HL-60 (cell line): Measurements from ENCODE around the gene JAKMIP1.

Experiments used
- DNase-seq, 2 experiments: peaks; one replicate each; pipeline ENCODE4 v3.0.0-alpha.2; 2010 to 2020; ENCODE audit warnings: low read depth in 1 of 2, low spot score in 1 of 2
- H3K27ac ChIP-seq: fragments of 250-450 bp; sonication (Bioruptor Pico); replicated peaks from 2 replicates; pipeline ENCODE4 v1.5.1; 2020; ENCODE audit warnings: mild to moderate bottlenecking, moderate library complexity
- H3K27me3 ChIP-seq: fragments of 250-450 bp; sonication (Bioruptor Pico); 2 replicates; pipeline ENCODE4 v1.5.1; 2021; ENCODE audit warnings: mild to moderate bottlenecking, moderate library complexity; ENCODE audit not compliant: insufficient read depth, poor library complexity, severe bottlenecking
- H3K4me3 ChIP-seq: replicated peaks from 2 replicates; pipeline ENCODE4 v1.5.1; 2011; ENCODE audit warnings: mild to moderate bottlenecking, control low read depth, low read length; ENCODE audit not compliant: insufficient read depth
- CTCF ChIP-seq: IDR thresholded peaks from one replicate; pipeline ENCODE4 v1.5.1; 2011; ENCODE audit warnings: low read length, control low read depth, inconsistent platforms; ENCODE audit not compliant: insufficient read depth
- GABPA ChIP-seq: IDR thresholded peaks from 2 replicates; pipeline ENCODE4 v1.6.1; 2012; ENCODE audit warnings: low read depth
- POLR2AphosphoS5 ChIP-seq: IDR thresholded peaks from 2 replicates; pipeline ENCODE4 v1.6.1; 2012; ENCODE audit warnings: low read depth
- SPI1 ChIP-seq: IDR thresholded peaks from 2 replicates; pipeline ENCODE4 v1.6.1; 2012; ENCODE audit warnings: low read depth, mild to moderate bottlenecking, borderline replicate concordance
- TF ChIP-seq, protein P1 (sequence below): IDR thresholded peaks from 2 replicates; pipeline ENCODE4 v1.6.1; 2012; ENCODE audit warnings: low read depth; ENCODE audit not compliant: insufficient replicate concordance

Gene JAKMIP1

DNA sequence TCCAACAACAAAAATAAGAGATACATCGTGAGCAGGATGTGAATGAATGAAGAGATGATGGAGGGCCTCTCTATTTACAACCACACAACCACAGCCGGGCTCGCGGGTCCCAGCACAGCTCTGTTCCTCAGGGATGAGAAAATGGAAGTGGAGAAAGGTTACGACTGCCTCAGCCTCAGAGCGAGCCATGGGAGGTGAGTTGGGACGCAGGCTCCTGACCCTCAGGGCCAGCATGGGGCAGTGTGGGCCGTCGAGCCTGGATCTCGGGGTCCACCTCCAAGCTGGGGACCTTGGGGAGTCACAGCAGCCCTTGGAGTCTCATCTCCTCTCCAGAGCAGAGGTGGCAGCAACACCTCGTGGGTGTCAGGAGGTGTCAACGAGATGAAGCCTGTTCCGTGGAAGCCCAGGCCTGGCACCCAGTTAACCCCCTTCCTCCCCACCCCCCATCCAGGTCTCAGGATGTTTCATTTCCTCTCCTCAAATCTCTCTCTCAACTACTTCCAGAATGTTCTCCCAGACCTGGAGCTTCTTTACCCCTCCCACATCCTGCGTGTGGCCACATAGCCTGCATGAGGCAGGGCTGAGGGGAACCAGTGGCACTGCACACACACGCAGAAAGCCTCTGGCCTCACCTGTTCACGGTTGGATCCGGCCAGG is 208.1 kb downstream of the JAKMIP1 start:
- TF ChIP-seq POLR2AphosphoS5: no peak
- TF ChIP-seq, protein P1, sequence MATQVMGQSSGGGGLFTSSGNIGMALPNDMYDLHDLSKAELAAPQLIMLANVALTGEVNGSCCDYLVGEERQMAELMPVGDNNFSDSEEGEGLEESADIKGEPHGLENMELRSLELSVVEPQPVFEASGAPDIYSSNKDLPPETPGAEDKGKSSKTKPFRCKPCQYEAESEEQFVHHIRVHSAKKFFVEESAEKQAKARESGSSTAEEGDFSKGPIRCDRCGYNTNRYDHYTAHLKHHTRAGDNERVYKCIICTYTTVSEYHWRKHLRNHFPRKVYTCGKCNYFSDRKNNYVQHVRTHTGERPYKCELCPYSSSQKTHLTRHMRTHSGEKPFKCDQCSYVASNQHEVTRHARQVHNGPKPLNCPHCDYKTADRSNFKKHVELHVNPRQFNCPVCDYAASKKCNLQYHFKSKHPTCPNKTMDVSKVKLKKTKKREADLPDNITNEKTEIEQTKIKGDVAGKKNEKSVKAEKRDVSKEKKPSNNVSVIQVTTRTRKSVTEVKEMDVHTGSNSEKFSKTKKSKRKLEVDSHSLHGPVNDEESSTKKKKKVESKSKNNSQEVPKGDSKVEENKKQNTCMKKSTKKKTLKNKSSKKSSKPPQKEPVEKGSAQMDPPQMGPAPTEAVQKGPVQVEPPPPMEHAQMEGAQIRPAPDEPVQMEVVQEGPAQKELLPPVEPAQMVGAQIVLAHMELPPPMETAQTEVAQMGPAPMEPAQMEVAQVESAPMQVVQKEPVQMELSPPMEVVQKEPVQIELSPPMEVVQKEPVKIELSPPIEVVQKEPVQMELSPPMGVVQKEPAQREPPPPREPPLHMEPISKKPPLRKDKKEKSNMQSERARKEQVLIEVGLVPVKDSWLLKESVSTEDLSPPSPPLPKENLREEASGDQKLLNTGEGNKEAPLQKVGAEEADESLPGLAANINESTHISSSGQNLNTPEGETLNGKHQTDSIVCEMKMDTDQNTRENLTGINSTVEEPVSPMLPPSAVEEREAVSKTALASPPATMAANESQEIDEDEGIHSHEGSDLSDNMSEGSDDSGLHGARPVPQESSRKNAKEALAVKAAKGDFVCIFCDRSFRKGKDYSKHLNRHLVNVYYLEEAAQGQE: no peak
- no peak for TF ChIP-seq SPI1
- TF ChIP-seq CTCF: no peak
- TF ChIP-seq GABPA: no peak
- Histone ChIP-seq H3K4me3 (no peak overlapping the region), H3K27me3 (no peaks in the 10 kb centered on the region), H3K27ac (no peak overlapping the region)
- no peak for DNase-seq

GRCh38 chr4:5991405-5991804 is 208.9 kb downstream of the JAKMIP1 start:
- TF ChIP-seq CTCF (no peak), SPI1 (no peak), GABPA (no peak), POLR2AphosphoS5 (no peak)
- TF ChIP-seq, protein P1: no peak
- Histone ChIP-seq H3K27me3 (no peaks in the 10 kb centered on the region), H3K4me3 (no peak overlapping the region), H3K27ac (no peak overlapping the region)
- no peak for DNase-seq

DNA sequence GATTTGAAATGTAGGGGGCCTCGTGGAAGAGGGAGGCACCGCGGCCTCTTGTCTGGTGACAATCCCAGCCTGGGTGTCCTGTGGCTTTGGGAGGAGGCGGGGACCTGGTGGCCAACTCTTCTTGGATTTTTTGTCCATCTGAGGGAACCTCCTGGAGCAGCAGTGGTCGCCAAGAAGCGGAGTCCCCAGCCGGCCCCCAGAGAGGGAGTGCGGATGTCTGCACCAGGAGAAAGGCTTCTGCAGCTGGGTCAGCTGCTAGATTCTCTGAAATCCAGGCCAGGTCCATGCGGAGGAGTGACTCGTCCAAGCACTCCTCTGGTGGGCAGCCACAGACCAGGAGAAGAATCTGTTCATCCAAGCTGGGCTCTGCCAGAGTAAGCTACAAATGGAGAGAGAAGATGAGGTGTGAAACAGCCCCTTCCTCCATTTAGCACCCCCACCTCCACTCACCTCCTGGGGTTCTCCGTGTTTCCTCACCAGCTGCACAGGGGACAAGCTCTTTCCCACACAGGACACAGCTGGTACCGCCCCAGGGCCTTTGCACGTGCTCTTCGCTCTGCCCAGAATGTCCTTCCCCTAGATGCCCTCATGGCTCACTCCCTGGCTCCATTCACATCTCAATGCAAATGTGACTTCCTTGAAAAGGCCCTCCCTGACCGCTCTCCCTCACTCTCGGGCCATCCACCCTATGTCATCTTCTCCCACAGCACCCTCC is 209.7 kb downstream of the JAKMIP1 start:
- TF ChIP-seq CTCF (no peak), SPI1 (no peak), GABPA (no peak), POLR2AphosphoS5 (no peak)
- TF ChIP-seq, protein P1: no peak
- no peak for DNase-seq
- no peak overlapping the region for H3K4me3 ChIP-seq

More for the DNA sequence above, 209.7 kb downstream of the JAKMIP1 start:
- no peaks in the 10 kb centered on the region for H3K27me3 ChIP-seq
- H3K27ac ChIP-seq: no peak overlapping the region
